Measurements from ENCODE around the gene PBRM1.

Gene PBRM1

GRCh38 chr3:52670621-52671521 is 14.8 kb downstream of the PBRM1 start:
- DNase-seq: peak; percentile 14 to 30

GRCh38 chr3:52663098-52663497 is 22.6 kb downstream of the PBRM1 start:
- no peak for DNase-seq

GRCh38 chr3:52660046-52660445 is 25.7 kb downstream of the PBRM1 start:
- no peak for DNase-seq

GRCh38 chr3:52655895-52656294 is 29.8 kb downstream of the PBRM1 start:
- no peak for DNase-seq

GRCh38 chr3:52651592-52651991 is 34.1 kb downstream of the PBRM1 start:
- no peak for DNase-seq

GRCh38 chr3:52650439-52650838 is 35.3 kb downstream of the PBRM1 start:
- no peak for DNase-seq

GRCh38 chr3:52649461-52650210 is 36.1 kb downstream of the PBRM1 start:
- DNase-seq: no peak

- no peak for DNase-seq
Measured at GRCh38 chr3:52645549-52645948, 40.2 kb downstream of the PBRM1 start.

GRCh38 chr3:52636673-52637072 is 49.0 kb downstream of the PBRM1 start:
- no peak for DNase-seq

GRCh38 chr3:52633786-52634185 is 51.9 kb downstream of the PBRM1 start:
- DNase-seq: no peak

GRCh38 chr3:52625041-52625440 is 60.7 kb downstream of the PBRM1 start:
- DNase-seq: no peak

- no peak for DNase-seq
Measured at GRCh38 chr3:52623234-52623792, 62.4 kb downstream of the PBRM1 start.

- no peak for DNase-seq
Measured at GRCh38 chr3:52620580-52620979, 65.1 kb downstream of the PBRM1 start.

- DNase-seq: no peak
Measured at GRCh38 chr3:52615166-52615565, 70.5 kb downstream of the PBRM1 start.

- DNase-seq: no peak
Measured at GRCh38 chr3:52614689-52615088, 71.0 kb downstream of the PBRM1 start.

GRCh38 chr3:52609316-52609815 is 76.3 kb downstream of the PBRM1 start:
- DNase-seq: no peak

GRCh38 chr3:52608337-52608736 is 77.4 kb downstream of the PBRM1 start:
- no peak for DNase-seq

GRCh38 chr3:52606373-52607085 is 79.2 kb downstream of the PBRM1 start:
- no peak for DNase-seq

- DNase-seq: no peak
Measured at GRCh38 chr3:52600258-52600657, 85.5 kb downstream of the PBRM1 start.

- DNase-seq: no peak
Measured at GRCh38 chr3:52596658-52597265, 89.0 kb downstream of the PBRM1 start.

- DNase-seq: no peak
Measured at GRCh38 chr3:52593103-52593502, 92.6 kb downstream of the PBRM1 start.

Data from stimulated activated CD4-positive, alpha-beta T cell treated with anti-CD3 and anti-CD28 coated beads, Interleukin-2, amount 100 ng/mL, for 48 hours (primary cell).